ENCODE results near the gene AGAP2.

AGAP2 gene

DNA sequence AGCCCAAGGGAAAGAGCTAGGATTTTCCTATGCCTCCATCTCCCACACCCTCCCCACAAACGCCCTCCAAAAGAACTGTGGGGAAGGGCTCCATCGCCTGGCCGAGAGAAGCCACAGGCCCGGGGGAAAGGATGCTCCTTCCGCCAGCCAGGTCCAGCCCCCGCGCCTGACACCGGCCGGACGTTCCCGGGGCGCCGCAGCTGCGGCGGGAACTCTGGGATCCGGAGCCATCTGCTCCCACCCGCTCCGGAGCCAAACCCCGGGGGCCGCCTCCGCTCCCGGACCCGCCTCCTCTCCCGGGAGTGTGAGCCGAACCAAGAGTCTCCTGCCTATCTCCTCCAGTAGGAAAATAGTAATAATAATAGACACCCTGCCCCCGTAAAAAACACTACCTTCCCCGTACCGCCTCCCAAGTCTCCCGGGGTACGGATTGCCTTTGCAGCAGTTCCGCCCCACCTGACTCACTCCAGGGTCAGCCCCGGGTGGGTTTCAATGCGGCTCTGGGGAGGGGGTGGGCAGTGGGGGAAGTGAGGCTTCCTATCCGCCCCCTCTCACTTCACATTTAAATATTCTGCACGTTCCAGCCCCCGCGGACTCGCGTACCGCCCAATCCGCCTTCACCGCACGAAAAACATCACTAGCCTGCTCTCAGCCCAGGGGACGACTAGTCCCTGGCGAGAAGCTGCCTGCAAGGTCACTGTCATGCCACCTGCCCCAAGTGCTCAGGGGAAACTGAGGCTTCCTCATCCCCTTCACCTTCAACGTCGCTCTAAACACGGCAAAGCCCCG lies 2.4 kb downstream of the AGAP2 start:
- peak; percentile 52 for DNase-seq

- DNase-seq = no peak
These were observed 3.2 kb downstream of the AGAP2 start for GRCh38 chr12:57735198-57735855.

GRCh38 chr12:57734591-57734990 lies 4.0 kb downstream of the AGAP2 start:
- DNase-seq = no peak

DNA sequence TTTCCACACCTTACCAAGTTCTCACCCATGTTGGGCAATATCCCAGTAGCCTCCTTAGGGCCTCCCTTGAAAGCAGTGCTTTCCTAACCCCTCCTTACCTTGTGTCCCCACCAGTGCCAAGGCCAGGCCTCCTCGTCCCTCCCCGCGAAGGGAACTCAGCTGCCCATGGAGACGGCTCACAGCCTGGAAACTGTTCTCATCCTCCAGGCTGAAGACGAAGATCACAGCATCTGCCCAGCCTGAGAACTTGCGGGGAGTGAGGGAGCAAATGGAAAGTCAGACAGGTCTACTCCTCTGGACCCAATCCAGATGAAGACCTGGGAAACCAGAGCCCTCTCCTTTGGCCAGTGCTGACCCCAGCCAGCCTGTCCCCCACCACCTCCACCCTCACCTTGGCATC lies 4.6 kb downstream of the AGAP2 start:
- no peak for DNase-seq

- DNase-seq = no peak
These were observed 5.6 kb downstream of the AGAP2 start for GRCh38 chr12:57732726-57733593.

DNA sequence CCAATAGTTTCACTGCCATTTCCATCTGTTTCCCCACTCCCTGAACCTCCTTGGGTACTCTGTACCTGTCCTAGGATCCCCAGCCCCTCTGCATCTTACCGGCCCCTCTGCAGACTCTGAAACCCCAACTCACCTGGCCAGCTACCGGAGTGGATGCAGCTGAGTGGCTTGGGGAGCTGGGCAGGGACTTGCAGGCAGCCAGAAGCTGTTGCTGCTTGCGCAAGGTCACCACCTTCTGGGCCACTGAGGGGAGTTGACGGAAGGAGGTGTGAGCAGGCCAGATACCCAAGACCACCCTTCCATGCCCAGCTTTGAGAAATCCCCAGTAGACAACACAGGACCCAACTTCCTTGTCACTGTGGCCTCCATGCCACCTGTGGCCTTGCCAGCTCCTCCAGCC lies 6.3 kb downstream of the AGAP2 start:
- DNase-seq = no peak

DNA sequence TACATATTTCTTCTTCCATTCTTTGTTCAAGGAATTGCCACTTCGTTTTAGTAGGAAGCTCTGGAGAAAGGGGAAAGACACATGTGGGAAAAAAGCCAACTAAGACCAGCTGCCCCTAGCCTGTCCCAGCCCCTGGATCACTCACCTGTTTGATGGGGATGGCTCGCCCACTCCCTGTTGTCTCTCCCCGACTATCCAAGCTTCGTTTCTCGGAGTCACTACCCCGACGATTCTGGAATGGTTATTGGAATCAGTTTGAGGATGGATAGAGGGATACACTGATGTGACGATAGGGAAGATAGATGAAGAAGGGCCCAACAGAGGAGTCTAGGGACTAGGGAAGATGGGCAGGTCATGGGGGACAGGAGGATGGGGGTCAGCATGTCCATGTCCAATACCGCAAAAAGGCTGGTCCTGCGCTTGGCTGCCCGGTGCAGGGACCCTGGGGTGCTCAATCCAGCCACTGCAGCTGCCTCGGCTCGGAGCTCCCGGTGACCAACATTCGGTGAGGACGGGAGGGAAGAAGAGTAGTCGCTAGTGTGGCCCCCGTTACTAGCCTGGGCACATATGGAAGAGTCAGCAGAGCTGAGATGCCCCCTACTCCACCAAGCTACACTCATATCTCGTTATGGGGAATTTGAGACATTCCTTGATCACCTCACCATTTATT lies 7.0 kb downstream of the AGAP2 start:
- no peak for DNase-seq

DNA sequence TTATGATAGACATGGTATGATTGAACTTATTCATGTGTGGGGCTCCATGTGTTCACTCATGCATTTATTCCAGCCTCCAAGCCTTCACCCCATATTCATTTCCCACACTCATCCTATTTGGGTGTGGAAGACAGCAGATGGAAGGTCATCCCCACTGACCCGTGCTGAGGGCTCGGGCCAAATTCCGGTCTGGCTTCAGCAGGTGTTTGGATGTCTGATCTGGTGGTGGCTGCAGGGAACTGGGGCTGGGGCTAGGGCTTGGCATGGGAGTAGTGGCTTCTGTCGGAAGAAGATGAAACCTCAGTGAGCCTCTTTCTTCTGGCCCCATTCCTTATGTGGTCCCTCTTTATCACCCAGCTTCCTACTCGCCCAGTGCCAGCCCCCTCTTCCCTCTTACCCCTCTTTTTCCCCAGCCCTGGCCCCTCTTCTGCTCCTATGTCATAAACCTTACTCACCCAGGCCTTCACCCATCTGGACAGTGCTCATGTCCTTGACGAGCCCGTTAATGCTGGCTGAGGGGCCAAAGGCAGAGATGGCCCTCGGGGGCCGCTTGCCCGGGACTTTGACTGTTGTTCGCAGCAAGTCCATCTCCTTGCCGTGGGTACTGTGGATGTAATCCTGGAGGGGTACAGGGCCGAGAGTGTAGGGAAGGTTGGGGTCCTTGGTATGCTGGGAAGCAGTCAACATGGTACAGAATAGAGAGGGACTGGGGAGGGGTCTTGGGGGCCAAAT lies 8.0 kb downstream of the AGAP2 start:
- DNase-seq = no peak

DNA sequence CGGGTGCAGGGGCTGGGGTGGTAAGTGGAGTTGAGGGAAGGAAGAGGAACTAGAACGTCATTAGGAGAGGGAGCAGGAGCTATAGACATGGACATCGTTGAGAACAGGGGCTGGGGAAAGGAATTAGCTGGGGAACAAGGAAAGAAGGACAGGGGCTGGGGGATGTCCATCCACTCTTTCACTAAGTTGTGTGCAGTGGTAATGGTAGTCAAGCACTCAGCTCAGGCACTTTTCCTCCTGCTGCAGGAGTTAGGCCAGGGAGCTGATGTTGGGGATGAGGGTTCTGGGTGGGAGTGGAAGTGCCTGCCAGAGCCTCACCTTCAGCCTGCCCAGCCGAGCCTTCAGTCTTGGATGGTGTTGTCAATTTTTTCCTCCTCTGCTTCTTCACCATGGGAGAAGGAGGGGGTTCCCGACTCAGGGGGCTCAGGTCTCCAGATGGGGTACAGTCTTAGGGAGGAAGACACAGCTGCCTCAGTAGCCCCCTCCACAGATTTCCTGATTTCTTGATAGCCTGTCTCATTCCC lies 9.2 kb downstream of the AGAP2 start:
- DNase-seq = no peak

- DNase-seq = no peak
These were observed 10.7 kb downstream of the AGAP2 start for GRCh38 chr12:57727758-57728395.

DNA sequence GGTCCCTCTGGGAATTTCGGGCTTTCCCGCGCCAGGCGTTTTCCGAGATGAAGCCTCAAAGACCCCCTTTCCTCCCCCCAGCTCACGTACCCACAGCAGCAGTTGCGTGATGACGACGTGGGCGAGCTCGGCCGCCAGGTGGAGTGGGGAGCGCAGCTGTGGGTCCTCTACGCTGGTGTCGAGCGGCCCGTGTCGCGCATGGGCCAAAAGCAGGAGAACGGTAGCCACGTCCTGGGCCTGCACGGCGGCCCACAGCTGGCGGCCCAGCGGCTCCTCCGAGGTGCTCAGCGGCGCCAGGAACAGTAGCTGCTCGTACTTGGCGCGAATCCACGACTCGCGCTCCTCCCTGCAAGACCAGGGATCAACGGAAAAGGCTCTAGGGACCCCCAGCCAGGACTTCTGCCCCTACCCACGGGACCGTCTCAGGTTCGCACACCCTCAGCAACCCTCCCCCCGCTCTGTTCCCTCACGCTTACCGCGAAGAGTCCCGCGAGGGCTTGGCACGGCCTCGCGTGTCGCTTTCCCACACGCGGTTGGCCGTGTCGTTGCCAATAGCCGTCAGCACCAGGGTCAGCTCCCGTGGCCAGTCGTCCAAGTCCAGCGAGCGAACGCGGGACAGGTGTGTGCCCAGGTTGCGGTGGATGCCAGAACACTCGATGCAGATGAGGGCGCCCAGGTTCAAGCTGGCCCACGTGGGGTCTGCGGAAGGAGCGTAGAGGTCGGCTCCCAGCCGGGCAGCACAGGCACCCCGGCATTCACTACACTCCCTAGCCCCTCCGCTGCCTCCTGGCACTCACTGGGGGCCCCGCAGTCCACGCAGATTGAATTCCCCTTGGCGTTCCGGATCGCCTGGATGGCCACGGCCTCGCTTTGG lies 11.4 kb downstream of the AGAP2 start:
- DNase-seq = peak; percentile 65

GRCh38 chr12:57726151-57726883 lies 12.2 kb downstream of the AGAP2 start:
- DNase-seq = peak; percentile 61

DNA sequence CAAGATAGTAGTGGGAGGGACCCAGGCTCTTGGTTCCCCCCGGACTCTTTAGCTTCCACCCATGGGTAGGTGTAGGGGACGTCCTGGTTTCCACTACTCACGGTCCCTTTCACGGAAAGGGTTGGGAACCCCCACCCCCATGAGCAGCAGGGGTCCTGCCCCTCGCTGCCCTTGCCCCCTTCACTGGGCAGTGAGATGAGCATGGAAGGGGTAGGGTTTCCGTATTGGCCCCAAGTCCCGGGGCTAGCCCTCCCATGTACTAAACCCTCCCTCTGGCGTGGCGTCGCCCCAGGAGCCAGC lies 12.7 kb downstream of the AGAP2 start:
- no peak for DNase-seq

GRCh38 chr12:57724936-57725740 lies 13.4 kb downstream of the AGAP2 start:
- DNase-seq = no peak

GRCh38 chr12:57724003-57724935 lies 14.3 kb downstream of the AGAP2 start:
- no peak for DNase-seq

DNA sequence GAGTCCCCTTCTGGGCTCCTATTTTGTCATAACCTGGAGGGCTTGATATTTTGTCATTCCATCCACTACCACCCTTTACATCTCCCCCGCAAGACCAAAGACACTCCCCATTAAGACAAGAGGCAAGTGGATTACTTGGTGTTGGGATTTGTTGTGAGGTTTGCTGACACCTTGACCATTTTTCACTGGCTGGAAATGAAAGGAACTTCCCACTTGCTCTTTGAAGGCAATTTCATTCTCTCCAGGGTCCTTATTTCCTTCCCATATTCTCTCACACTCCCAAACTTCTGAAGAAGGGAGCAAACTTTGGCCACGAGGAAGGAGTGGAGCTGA lies 14.9 kb downstream of the AGAP2 start:
- DNase-seq = no peak

Measured in right kidney (tissue), 1 donor.